Measurements from ENCODE around the gene AKT2. TPM values are rescaled to one million over a fixed set of nuclear protein-coding genes. Genes with fewer than 3 reads are reported as not detected.

AKT2 gene
- total and polyA plus RNA-seq, 10 of the 15 experiments (the other 5 are each of a cell fraction or from before 2014, with no cell fraction given) = 1.0 to 185 (median 71.5) TPM

DNA sequence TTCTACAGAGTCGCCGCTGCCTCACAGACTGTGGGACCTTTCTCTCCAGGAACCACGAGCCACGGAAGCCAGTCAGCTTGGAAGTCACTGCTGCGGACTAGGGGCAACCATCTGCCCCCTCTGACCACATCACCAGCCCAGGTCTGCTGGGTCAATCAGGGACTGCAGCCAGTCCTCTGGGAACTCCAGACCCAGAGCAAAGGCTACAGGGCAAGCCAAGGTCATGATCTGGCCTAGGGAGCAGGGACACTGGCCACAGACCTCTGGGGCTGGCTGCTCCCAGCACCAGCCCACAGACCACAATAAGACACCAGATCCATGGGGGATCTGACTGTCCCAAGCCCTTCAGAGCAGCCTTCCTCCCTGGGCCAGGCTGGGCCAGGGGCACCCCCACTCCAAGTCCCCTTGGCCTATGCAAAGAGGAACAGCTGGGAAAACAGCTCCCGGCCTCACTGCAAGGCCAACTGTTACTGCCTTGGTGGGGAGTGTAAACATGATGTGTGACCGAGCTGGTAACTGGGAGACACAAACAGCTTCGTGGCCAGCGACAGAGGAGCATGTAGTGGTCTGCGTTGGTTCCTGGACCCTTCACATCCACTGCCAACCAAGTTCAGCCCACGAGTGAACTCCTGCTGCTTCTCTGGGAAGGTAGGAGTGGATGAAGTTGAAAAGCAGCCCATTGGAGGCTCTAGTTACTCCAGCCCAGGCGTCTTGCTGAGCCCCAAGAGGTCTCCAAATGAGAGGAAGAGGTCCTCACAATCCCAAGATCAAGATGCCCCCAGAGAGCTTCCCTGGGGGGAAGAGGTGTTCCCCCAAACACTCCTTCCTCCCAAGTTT, 1.5 kb downstream of the AKT2 start (continued):
- TF ChIP-seq EED (IDR thresholded peaks at IDR 0.05; ENCODE audit: low read depth) (no peak), BHLHE40 (IDR thresholded peaks at IDR 0.05; ENCODE audit: borderline replicate concordance in 1 of 2, low read depth in 2 of 2, low read length in 1 of 2) (no peak)

DNA sequence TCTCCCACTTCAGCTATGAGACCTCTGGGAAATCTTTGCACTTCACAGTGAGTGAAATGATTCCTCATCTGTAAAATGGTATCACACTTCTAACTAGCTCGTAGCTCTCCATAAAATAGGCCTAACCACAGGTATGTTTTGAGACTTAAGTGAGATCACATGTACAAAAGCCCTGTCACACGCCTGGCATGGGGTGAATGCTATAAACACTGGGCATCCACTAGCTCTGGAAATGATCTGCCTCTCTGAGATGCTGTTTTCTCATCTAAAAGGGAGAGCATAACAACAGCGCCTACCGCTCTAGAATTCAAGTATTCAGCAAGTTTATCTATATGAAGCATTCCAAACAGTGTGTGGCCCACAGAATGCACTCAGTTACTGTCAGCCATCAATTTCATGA, 2.2 kb downstream of the AKT2 start:
- Histone ChIP-seq H2AFZ (ENCODE audit: control insufficient read depth, low read depth, low read length) (no peak overlapping the region), H3K27me3 (replicated peaks in 1 of 2; ENCODE audit: control insufficient read depth in 2 of 2, insufficient read depth in 2 of 2, low read length in 1 of 2) (no peaks in the 10 kb centered on the region), H3K79me2 (ENCODE audit: control insufficient read depth, insufficient read depth, low read length) (peaks cover 72% of the 10 kb centered on the region), H3K36me3 (ENCODE audit: control insufficient read depth in 2 of 2, insufficient read depth in 2 of 2, low read length in 1 of 2) (peaks cover 0 to 7% of the 10 kb centered on the region in 2 experiments; a peak in 3 of 4 replicates), H3K4me3 (peak overlapping the region; percentile 99; the same call in 1 of the 2 replicates), H3K27ac (ENCODE audit: control insufficient read depth, insufficient read depth) (0 out of 2 replicates have a peak overlapping the region, but pooled peaks have one; percentile 91), H4K20me1 (ENCODE audit: control insufficient read depth, insufficient read depth) (peaks cover 2% of the 10 kb centered on the region), H3K9me3 (replicated peaks; ENCODE audit: control insufficient read depth, insufficient read depth, low read length) (no peaks in the 10 kb centered on the region), H3K4me1 (ENCODE audit: control insufficient read depth, insufficient read depth, low read length) (peaks cover 24% of the 10 kb centered on the region), H3K4me2 (ENCODE audit: control insufficient read depth, insufficient read depth) (peak overlapping the region; percentile 62), H3K9ac (ENCODE audit: control insufficient read depth, insufficient read depth, low read length) (peak overlapping the region; percentile 87; the same call in 1 of the 2 replicates)
- ChIA-PET CTCF (interaction anchor here (1.2 to 2.3 kb wide), 3 partner anchors 91 to 181 kb away, joined by 3 to 10 read pairs (median 6); no protein-coding TSS in a partner anchor), POLR2A (interaction anchor here (1.0 to 2.6 kb wide), 3 partner anchors 8 to 161 kb away, joined by 3 to 15 read pairs (median 3); no protein-coding TSS in a partner anchor), SMC1A (ENCODE audit: uncharacterized antibody, unreplicated experiment) (interaction anchor here (1.0 kb wide), 1 partner anchor 92 kb away, joined by 3 read pairs; no protein-coding TSS in a partner anchor), RAD21 (ENCODE audit: unreplicated experiment) (interaction anchor here (1.1 to 1.3 kb wide), 2 partner anchors 89 to 139 kb away, joined by 3 to 4 read pairs; no protein-coding TSS in a partner anchor)
- no peak for ATAC-seq
- TF ChIP-seq GABPA (IDR thresholded peaks at IDR 0.05; ENCODE audit: low read depth) (no peak), SP1 (IDR thresholded peaks at IDR 0.05; ENCODE audit: low read depth, low read length) (no peak), NR2F1 (conservative IDR thresholded peaks at IDR 0.05) (no peak), SUZ12 (IDR thresholded peaks at IDR 0.05; ENCODE audit: unreplicated experiment) (no peak), EZH2 (IDR thresholded peaks at IDR 0.05; ENCODE audit: borderline replicate concordance, control insufficient read depth, low read depth, low read length) (no peak), RAD51 (IDR thresholded peaks at IDR 0.05) (no peak)
- in situ Hi-C loops (cut with MboI) (no loop called here), intact Hi-C loops (cut with micrococcal nuclease; ENCODE audit: unreplicated experiment) (no loop called here)
- BruUV-seq (replicated peaks) = no TSS peak
- no peak for DNase-seq (ENCODE audit: low read depth, low spot score)
- no peak for FAIRE-seq
- WGBS (ENCODE audit: insufficient coverage, insufficient replicate concordance, low lambda C conversion rate, missing lambda C conversion rate) = 62% methylated on average over 4 of the region's 4 CpGs

All from GM12878 (cell line).